Liver (tissue), 3 donors: ENCODE data around the gene CLDN1.

Source experiments
- EGR1 ChIP-seq, 2 donors: IDR thresholded peaks; 2 replicates each; pipeline ENCODE4 v1.6.1; 2016 to 2018; ENCODE audit warnings: antibody characterized with exemption in 2 of 2, low read depth in 2 of 2
- FOXA1 ChIP-seq: IDR thresholded peaks from 2 replicates; pipeline ENCODE4 v1.6.1; 2016; ENCODE audit warnings: antibody characterized with exemption
- GABPA ChIP-seq, 2 donors: IDR thresholded peaks in 1 of 2; conservative IDR thresholded peaks in 1 of 2; 2 replicates each; pipeline ENCODE4 v1.6.1; 2016; ENCODE audit warnings: antibody characterized with exemption in 2 of 2, mild to moderate bottlenecking in 1 of 2, moderate library complexity in 1 of 2
- HNF4A ChIP-seq, 2 donors: conservative IDR thresholded peaks; 2 replicates each; pipeline ENCODE4 v1.6.1; 2016; ENCODE audit warnings: antibody characterized with exemption in 2 of 2, mild to moderate bottlenecking in 2 of 2
- JUND ChIP-seq, 2 donors: IDR thresholded peaks; 2 replicates each; pipeline ENCODE4 v1.6.1; 2016; ENCODE audit warnings: antibody characterized with exemption in 2 of 2
- RAD21 ChIP-seq, 2 donors: IDR thresholded peaks; 2 replicates each; pipeline ENCODE4 v1.6.1; 2016; ENCODE audit warnings: antibody characterized with exemption in 2 of 2, mild to moderate bottlenecking in 2 of 2
- RXRA ChIP-seq, 2 donors: IDR thresholded peaks; 2 replicates each; pipeline ENCODE4 v1.6.1; 2017 to 2018; ENCODE audit warnings: antibody characterized with exemption in 2 of 2, mild to moderate bottlenecking in 1 of 2
- SP1 ChIP-seq: IDR thresholded peaks from 2 replicates; pipeline ENCODE4 v1.6.1; 2018; ENCODE audit warnings: antibody characterized with exemption, mild to moderate bottlenecking
- YY1 ChIP-seq: IDR thresholded peaks from 2 replicates; pipeline ENCODE4 v1.6.1; 2016; ENCODE audit warnings: antibody characterized with exemption, mild to moderate bottlenecking
- TF ChIP-seq, protein P1 (sequence below): IDR thresholded peaks from 2 replicates; pipeline ENCODE4 v1.6.1; 2016; ENCODE audit warnings: antibody characterized with exemption, mild to moderate bottlenecking
- TF ChIP-seq, protein P2 (sequence below): fragments of 150-350 bp; IDR thresholded peaks from 2 replicates; pipeline ENCODE4 v1.5.1; 2017; ENCODE audit warnings: improper control_type of control experiment, low read depth, low read length; ENCODE audit not compliant: missing input control
- TF ChIP-seq, protein P3 (sequence below): IDR thresholded peaks from 2 replicates; pipeline ENCODE4 v1.6.1; 2016; ENCODE audit warnings: antibody characterized with exemption
- TF ChIP-seq, protein P4 (sequence below): IDR thresholded peaks from 2 replicates; pipeline ENCODE4 v1.6.1; 2016; ENCODE audit warnings: antibody characterized with exemption
- donor health status: healthy.
- donor health status: healthy.

DNA sequence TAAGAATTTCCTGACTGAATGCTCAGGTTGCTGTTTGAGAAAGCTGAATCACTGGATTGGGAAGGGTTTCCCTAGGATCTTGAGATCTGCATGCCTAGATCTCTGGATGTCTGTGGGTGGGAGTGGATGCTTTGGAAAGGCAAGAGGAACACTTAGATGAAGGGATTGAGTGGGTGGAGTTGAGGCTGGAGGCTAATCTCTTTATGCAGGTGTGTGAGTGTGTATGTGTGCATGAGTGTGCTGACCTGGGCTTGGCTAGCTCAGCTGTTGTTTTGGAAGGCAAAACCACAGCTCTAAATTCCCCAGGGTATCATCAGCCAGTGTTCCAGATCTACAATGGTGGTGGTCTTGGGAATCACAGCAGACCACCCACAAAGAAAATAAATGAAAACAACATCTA, 60.5 kb downstream of the CLDN1 start:
- TF ChIP-seq, protein P1, sequence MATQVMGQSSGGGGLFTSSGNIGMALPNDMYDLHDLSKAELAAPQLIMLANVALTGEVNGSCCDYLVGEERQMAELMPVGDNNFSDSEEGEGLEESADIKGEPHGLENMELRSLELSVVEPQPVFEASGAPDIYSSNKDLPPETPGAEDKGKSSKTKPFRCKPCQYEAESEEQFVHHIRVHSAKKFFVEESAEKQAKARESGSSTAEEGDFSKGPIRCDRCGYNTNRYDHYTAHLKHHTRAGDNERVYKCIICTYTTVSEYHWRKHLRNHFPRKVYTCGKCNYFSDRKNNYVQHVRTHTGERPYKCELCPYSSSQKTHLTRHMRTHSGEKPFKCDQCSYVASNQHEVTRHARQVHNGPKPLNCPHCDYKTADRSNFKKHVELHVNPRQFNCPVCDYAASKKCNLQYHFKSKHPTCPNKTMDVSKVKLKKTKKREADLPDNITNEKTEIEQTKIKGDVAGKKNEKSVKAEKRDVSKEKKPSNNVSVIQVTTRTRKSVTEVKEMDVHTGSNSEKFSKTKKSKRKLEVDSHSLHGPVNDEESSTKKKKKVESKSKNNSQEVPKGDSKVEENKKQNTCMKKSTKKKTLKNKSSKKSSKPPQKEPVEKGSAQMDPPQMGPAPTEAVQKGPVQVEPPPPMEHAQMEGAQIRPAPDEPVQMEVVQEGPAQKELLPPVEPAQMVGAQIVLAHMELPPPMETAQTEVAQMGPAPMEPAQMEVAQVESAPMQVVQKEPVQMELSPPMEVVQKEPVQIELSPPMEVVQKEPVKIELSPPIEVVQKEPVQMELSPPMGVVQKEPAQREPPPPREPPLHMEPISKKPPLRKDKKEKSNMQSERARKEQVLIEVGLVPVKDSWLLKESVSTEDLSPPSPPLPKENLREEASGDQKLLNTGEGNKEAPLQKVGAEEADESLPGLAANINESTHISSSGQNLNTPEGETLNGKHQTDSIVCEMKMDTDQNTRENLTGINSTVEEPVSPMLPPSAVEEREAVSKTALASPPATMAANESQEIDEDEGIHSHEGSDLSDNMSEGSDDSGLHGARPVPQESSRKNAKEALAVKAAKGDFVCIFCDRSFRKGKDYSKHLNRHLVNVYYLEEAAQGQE = no peak
- TF ChIP-seq, protein P2, sequence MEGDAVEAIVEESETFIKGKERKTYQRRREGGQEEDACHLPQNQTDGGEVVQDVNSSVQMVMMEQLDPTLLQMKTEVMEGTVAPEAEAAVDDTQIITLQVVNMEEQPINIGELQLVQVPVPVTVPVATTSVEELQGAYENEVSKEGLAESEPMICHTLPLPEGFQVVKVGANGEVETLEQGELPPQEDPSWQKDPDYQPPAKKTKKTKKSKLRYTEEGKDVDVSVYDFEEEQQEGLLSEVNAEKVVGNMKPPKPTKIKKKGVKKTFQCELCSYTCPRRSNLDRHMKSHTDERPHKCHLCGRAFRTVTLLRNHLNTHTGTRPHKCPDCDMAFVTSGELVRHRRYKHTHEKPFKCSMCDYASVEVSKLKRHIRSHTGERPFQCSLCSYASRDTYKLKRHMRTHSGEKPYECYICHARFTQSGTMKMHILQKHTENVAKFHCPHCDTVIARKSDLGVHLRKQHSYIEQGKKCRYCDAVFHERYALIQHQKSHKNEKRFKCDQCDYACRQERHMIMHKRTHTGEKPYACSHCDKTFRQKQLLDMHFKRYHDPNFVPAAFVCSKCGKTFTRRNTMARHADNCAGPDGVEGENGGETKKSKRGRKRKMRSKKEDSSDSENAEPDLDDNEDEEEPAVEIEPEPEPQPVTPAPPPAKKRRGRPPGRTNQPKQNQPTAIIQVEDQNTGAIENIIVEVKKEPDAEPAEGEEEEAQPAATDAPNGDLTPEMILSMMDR = no peak
- no peak for TF ChIP-seq FOXA1
- no peak for TF ChIP-seq GABPA (IDR thresholded peaks at IDR 0.05 in 1 of 2, conservative IDR thresholded peaks at IDR 0.05 in 1 of 2)
- no peak for TF ChIP-seq RXRA (IDR thresholded peaks at IDR 0.05)
- no peak for TF ChIP-seq RAD21 (IDR thresholded peaks at IDR 0.05)
- TF ChIP-seq, protein P3, sequence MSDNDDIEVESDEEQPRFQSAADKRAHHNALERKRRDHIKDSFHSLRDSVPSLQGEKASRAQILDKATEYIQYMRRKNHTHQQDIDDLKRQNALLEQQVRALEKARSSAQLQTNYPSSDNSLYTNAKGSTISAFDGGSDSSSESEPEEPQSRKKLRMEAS = no peak
- TF ChIP-seq YY1 = no peak
- TF ChIP-seq JUND (IDR thresholded peaks at IDR 0.05) = no peak
- TF ChIP-seq HNF4A (conservative IDR thresholded peaks at IDR 0.05) = no peak
- no peak for TF ChIP-seq SP1
- TF ChIP-seq, protein P4, sequence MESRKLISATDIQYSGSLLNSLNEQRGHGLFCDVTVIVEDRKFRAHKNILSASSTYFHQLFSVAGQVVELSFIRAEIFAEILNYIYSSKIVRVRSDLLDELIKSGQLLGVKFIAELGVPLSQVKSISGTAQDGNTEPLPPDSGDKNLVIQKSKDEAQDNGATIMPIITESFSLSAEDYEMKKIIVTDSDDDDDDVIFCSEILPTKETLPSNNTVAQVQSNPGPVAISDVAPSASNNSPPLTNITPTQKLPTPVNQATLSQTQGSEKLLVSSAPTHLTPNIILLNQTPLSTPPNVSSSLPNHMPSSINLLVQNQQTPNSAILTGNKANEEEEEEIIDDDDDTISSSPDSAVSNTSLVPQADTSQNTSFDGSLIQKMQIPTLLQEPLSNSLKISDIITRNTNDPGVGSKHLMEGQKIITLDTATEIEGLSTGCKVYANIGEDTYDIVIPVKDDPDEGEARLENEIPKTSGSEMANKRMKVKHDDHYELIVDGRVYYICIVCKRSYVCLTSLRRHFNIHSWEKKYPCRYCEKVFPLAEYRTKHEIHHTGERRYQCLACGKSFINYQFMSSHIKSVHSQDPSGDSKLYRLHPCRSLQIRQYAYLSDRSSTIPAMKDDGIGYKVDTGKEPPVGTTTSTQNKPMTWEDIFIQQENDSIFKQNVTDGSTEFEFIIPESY = no peak
- no peak for TF ChIP-seq EGR1 (IDR thresholded peaks at IDR 0.05; ENCODE audit: low read depth in 2 of 2)
